Measurements from ENCODE around the gene OR51E2. TPM values are rescaled to one million over a fixed set of nuclear protein-coding genes. Genes with fewer than 3 reads are reported as not detected.

The OR51E2 gene
- total RNA-seq, 3 donors from 2014 or later = not detected

DNA sequence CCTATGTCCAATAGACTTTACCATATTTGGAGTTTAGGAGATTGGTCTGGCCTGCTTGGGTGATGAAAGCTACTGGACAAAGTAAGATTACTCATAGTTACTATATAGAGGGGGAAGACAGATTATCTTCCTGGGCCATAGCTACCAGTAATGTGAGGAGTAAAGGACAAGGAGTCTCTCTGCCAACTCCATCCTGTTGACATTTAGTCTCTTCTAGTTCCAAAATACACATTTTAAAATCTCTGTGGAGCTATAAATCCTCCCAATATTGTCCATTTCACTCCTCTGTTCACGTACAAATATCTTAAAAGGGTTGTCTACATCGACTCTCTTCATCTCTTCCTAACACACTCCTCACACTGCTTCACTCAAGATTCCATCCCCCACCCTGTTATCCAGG, 61.5 kb downstream of the OR51E2 start:
- intact Hi-C loops (cut with DNase I; ENCODE audit: low total_unique reads) = no loop called here

More for the DNA sequence above, 61.5 kb downstream of the OR51E2 start:
- no peak overlapping the region for H3K27ac ChIP-seq
- H3K4me1 ChIP-seq = no peaks in the 10 kb centered on the region
- no peaks in the 10 kb centered on the region for H3K36me3 ChIP-seq
- H3K4me3 ChIP-seq = no peak overlapping the region
- TF ChIP-seq POLR2A (IDR thresholded peaks at IDR 0.05) (no peak), CTCF (IDR thresholded peaks at IDR 0.05) (no peak), POLR2AphosphoS5 (IDR thresholded peaks at IDR 0.05) (no peak)
- H3K9me3 ChIP-seq = no peaks in the 10 kb centered on the region
- DNase-seq (ENCODE audit: low spot score in 2 of 2) = no peak
- H3K27me3 ChIP-seq = peaks cover 0 to 12% of the 10 kb centered on the region in 2 donors

Other genes starting within 250 kb of the OR51E2 start
- gene OR52K2, start 248.6 kb downstream of the OR51E2 start, total RNA-seq = not detected
- gene OR52K1, start 215.2 kb downstream of the OR51E2 start, total RNA-seq = under 1 TPM in 2 of 3 donors, not detected in 1; under 0.01 TPM
- gene OR52M1, start 152.7 kb downstream of the OR51E2 start, total RNA-seq = not detected
- gene OR52I2, start 116.1 kb downstream of the OR51E2 start, total RNA-seq = not detected
- not detected for gene OR52I1, start 103.8 kb downstream of the OR51E2 start, total RNA-seq
- 10 to 100 TPM; 12.6 to 30.0 (median 19.3) TPM for gene TRIM68, start 89.6 kb downstream of the OR51E2 start, total RNA-seq
- not detected for gene OR51D1, start 60.4 kb downstream of the OR51E2 start, total RNA-seq
- gene OR51E1, start 53.9 kb downstream of the OR51E2 start, total RNA-seq = under 1 TPM; 0.29 to 0.33 (median 0.32) TPM
- gene MMP26, start 6.9 kb upstream of the OR51E2 start, total RNA-seq = not detected
- gene OR51F1, start 72.1 kb upstream of the OR51E2 start, total RNA-seq = not detected
- not detected for gene OR52R1, start 106.5 kb upstream of the OR51E2 start, total RNA-seq
- not detected for gene OR51F2, start 123.5 kb upstream of the OR51E2 start, total RNA-seq
- not detected for gene OR51S1, start 151.4 kb upstream of the OR51E2 start, total RNA-seq
- not detected for gene OR51T1, start 184.0 kb upstream of the OR51E2 start, total RNA-seq
- gene OR51A7, start 205.9 kb upstream of the OR51E2 start, total RNA-seq = not detected
- gene OR51G2, start 221.5 kb upstream of the OR51E2 start, total RNA-seq = not detected
- not detected for gene OR51G1, start 226.5 kb upstream of the OR51E2 start, total RNA-seq
- gene OR51A4, start 249.8 kb upstream of the OR51E2 start, total RNA-seq = not detected

Data from breast epithelium (tissue), 4 donors.